Skeletal muscle satellite cell (primary cell): ENCODE measurements around the gene OLR1.

Source experiments
- H3K27me3 ChIP-seq: 2 replicates; pipeline ENCODE4 v1.7.0; 2013; ENCODE audit warnings: low read length; ENCODE audit not compliant: control insufficient read depth, insufficient read depth
- H3K36me3 ChIP-seq: 2 replicates; pipeline ENCODE4 v1.7.0; 2013; ENCODE audit warnings: mild to moderate bottlenecking, control low read depth, low read length; ENCODE audit not compliant: insufficient read depth
- H3K4me1 ChIP-seq: 2 replicates; pipeline ENCODE4 v1.7.0; 2013; ENCODE audit warnings: low read length; ENCODE audit not compliant: control insufficient read depth, insufficient read depth
- H3K4me2 ChIP-seq: 2 replicates; pipeline ENCODE4 v1.7.0; 2013; ENCODE audit warnings: mild to moderate bottlenecking, low read length
- H3K4me3 ChIP-seq: 2 replicates; pipeline ENCODE4 v1.7.0; 2013; ENCODE audit warnings: low read length
- H3K9ac ChIP-seq: 2 replicates; pipeline ENCODE4 v1.7.0; 2013; ENCODE audit warnings: mild to moderate bottlenecking, low read depth, low read length, moderate library complexity
- H3K9me3 ChIP-seq: replicated peaks from 2 replicates; pipeline ENCODE4 v1.7.0; 2013; ENCODE audit warnings: mild to moderate bottlenecking, control low read depth, low read length

OLR1 gene

GRCh38 chr12:10140001-10140400 is 31.9 kb downstream of the OLR1 start:
- no peak overlapping the region for H3K4me2 ChIP-seq
- H3K4me3 ChIP-seq, result no peak overlapping the region
- H3K4me1 ChIP-seq, result no peaks in the 10 kb centered on the region
- no peaks in the 10 kb centered on the region for H3K36me3 ChIP-seq
- no peaks in the 10 kb centered on the region for H3K9me3 ChIP-seq
- no peak overlapping the region for H3K9ac ChIP-seq
- H3K27me3 ChIP-seq, result peaks cover 11% of the 10 kb centered on the region

- H3K36me3 ChIP-seq, result no peaks in the 10 kb centered on the region
- H3K4me1 ChIP-seq, result no peaks in the 10 kb centered on the region
- H3K9me3 ChIP-seq, result no peaks in the 10 kb centered on the region
- H3K9ac ChIP-seq, result no peak overlapping the region
- no peak overlapping the region for H3K4me2 ChIP-seq
- H3K4me3 ChIP-seq, result no peak overlapping the region
- H3K27me3 ChIP-seq, result peaks cover 2% of the 10 kb centered on the region
These were observed 35.2 kb downstream of the OLR1 start for GRCh38 chr12:10136637-10137205.

- Histone ChIP-seq H3K27me3 (peaks cover 8% of the 10 kb centered on the region), H3K4me2 (no peak overlapping the region), H3K9ac (no peak overlapping the region), H3K36me3 (no peaks in the 10 kb centered on the region), H3K4me1 (no peaks in the 10 kb centered on the region), H3K4me3 (no peak overlapping the region), H3K9me3 (no peaks in the 10 kb centered on the region)
These were observed 36.8 kb downstream of the OLR1 start for GRCh38 chr12:10135126-10135525.

GRCh38 chr12:10132850-10133370 is 39.0 kb downstream of the OLR1 start:
- Histone ChIP-seq H3K27me3 (peaks cover 16% of the 10 kb centered on the region), H3K36me3 (no peaks in the 10 kb centered on the region), H3K4me1 (no peaks in the 10 kb centered on the region), H3K9me3 (no peaks in the 10 kb centered on the region), H3K9ac (no peak overlapping the region), H3K4me3 (no peak overlapping the region), H3K4me2 (no peak overlapping the region)

GRCh38 chr12:10131111-10131690 is 40.7 kb downstream of the OLR1 start:
- H3K4me3 ChIP-seq, result no peak overlapping the region
- no peak overlapping the region for H3K4me2 ChIP-seq
- H3K9ac ChIP-seq, result no peak overlapping the region
- H3K27me3 ChIP-seq, result peaks cover 20% of the 10 kb centered on the region
- no peaks in the 10 kb centered on the region for H3K36me3 ChIP-seq
- H3K4me1 ChIP-seq, result no peaks in the 10 kb centered on the region
- no peaks in the 10 kb centered on the region for H3K9me3 ChIP-seq

GRCh38 chr12:10130042-10130441 is 41.9 kb downstream of the OLR1 start, which contains the start of gene CLEC7A:
Gene CLEC7A, minus strand, starts transcription at chr12:10130199. Its CDS starts 117 bp downstream, at chr12:10130082.
- no peaks in the 10 kb centered on the region for H3K36me3 ChIP-seq
- H3K4me1 ChIP-seq, result no peaks in the 10 kb centered on the region
- H3K9me3 ChIP-seq, result no peaks in the 10 kb centered on the region
- no peak within 1 kb of the TSS for H3K9ac ChIP-seq
- H3K27me3 ChIP-seq, result peaks cover 20% of the 10 kb centered on the region
- H3K4me3 ChIP-seq, result no peak within 1 kb of the TSS
- no peak within 1 kb of the TSS for H3K4me2 ChIP-seq

- Histone ChIP-seq H3K27me3 (peaks cover 20% of the 10 kb centered on the region), H3K9me3 (no peaks in the 10 kb centered on the region), H3K4me2 (no peak overlapping the region), H3K36me3 (no peaks in the 10 kb centered on the region), H3K4me1 (no peaks in the 10 kb centered on the region), H3K9ac (no peak overlapping the region), H3K4me3 (no peak overlapping the region)
These were observed 43.2 kb downstream of the OLR1 start for GRCh38 chr12:10128687-10129086.

- no peaks in the 10 kb centered on the region for H3K4me1 ChIP-seq
- H3K36me3 ChIP-seq, result no peaks in the 10 kb centered on the region
- no peak overlapping the region for H3K9ac ChIP-seq
- H3K4me2 ChIP-seq, result no peak overlapping the region
- no peak overlapping the region for H3K4me3 ChIP-seq
- H3K27me3 ChIP-seq, result peaks cover 20% of the 10 kb centered on the region
- H3K9me3 ChIP-seq, result no peaks in the 10 kb centered on the region
These were observed 45.5 kb downstream of the OLR1 start for GRCh38 chr12:10126413-10126812.

- H3K9ac ChIP-seq, result no peak overlapping the region
- no peaks in the 10 kb centered on the region for H3K36me3 ChIP-seq
- H3K4me1 ChIP-seq, result no peaks in the 10 kb centered on the region
- H3K27me3 ChIP-seq, result peaks cover 3% of the 10 kb centered on the region
- H3K9me3 ChIP-seq, result no peaks in the 10 kb centered on the region
- H3K4me3 ChIP-seq, result no peak overlapping the region
- H3K4me2 ChIP-seq, result no peak overlapping the region
These were observed 49.2 kb downstream of the OLR1 start for GRCh38 chr12:10122689-10123088.

GRCh38 chr12:10121278-10121677 is 50.7 kb downstream of the OLR1 start:
- Histone ChIP-seq H3K4me3 (no peak overlapping the region), H3K9me3 (no peaks in the 10 kb centered on the region), H3K9ac (no peak overlapping the region), H3K36me3 (no peaks in the 10 kb centered on the region), H3K4me1 (no peaks in the 10 kb centered on the region), H3K27me3 (no peaks in the 10 kb centered on the region), H3K4me2 (no peak overlapping the region)

GRCh38 chr12:10119066-10119465 is 52.9 kb downstream of the OLR1 start:
- Histone ChIP-seq H3K4me1 (no peaks in the 10 kb centered on the region), H3K9ac (no peak overlapping the region), H3K4me2 (no peak overlapping the region), H3K36me3 (no peaks in the 10 kb centered on the region), H3K27me3 (no peaks in the 10 kb centered on the region), H3K4me3 (no peak overlapping the region), H3K9me3 (no peaks in the 10 kb centered on the region)

GRCh38 chr12:10115890-10116289 is 56.0 kb downstream of the OLR1 start:
- no peak overlapping the region for H3K4me3 ChIP-seq
- no peaks in the 10 kb centered on the region for H3K36me3 ChIP-seq
- H3K4me1 ChIP-seq, result no peaks in the 10 kb centered on the region
- no peaks in the 10 kb centered on the region for H3K27me3 ChIP-seq
- no peaks in the 10 kb centered on the region for H3K9me3 ChIP-seq
- no peak overlapping the region for H3K4me2 ChIP-seq
- no peak overlapping the region for H3K9ac ChIP-seq
